ENCODE measurements around the gene PTPRG.

PTPRG gene

GRCh38 chr3:61563313-61564271 is 2.2 kb downstream of the PTPRG start:
- DNase-seq: no peak

- no peak for DNase-seq
Observed at GRCh38 chr3:61564395-61565059, 3.2 kb downstream of the PTPRG start.

- no peak for DNase-seq
Observed at GRCh38 chr3:61565569-61565968, 4.2 kb downstream of the PTPRG start.

GRCh38 chr3:61568127-61568526 is 6.8 kb downstream of the PTPRG start:
- DNase-seq: no peak

GRCh38 chr3:61569856-61570580 is 8.6 kb downstream of the PTPRG start:
- DNase-seq: no peak

GRCh38 chr3:61570813-61571212 is 9.4 kb downstream of the PTPRG start:
- no peak for DNase-seq

- no peak for DNase-seq
Observed at GRCh38 chr3:61571516-61572336, 10.4 kb downstream of the PTPRG start.

- no peak for DNase-seq
Observed at GRCh38 chr3:61572879-61573278, 11.5 kb downstream of the PTPRG start.

GRCh38 chr3:61573441-61573840 is 12.1 kb downstream of the PTPRG start:
- DNase-seq: no peak

GRCh38 chr3:61574854-61575253 is 13.5 kb downstream of the PTPRG start:
- no peak for DNase-seq

- DNase-seq: no peak
Observed at GRCh38 chr3:61575893-61576292, 14.5 kb downstream of the PTPRG start.

- no peak for DNase-seq
Observed at GRCh38 chr3:61577760-61578159, 16.4 kb downstream of the PTPRG start.

- DNase-seq: no peak
Observed at GRCh38 chr3:61578667-61579367, 17.4 kb downstream of the PTPRG start.

- no peak for DNase-seq
Observed at GRCh38 chr3:61579685-61580084, 18.3 kb downstream of the PTPRG start.

- DNase-seq: no peak
Observed at GRCh38 chr3:61580982-61581643, 19.7 kb downstream of the PTPRG start.

GRCh38 chr3:61582287-61582686 is 20.9 kb downstream of the PTPRG start:
- no peak for DNase-seq

- no peak for DNase-seq
Observed at GRCh38 chr3:61582846-61583245, 21.5 kb downstream of the PTPRG start.

GRCh38 chr3:61583890-61584875 is 22.8 kb downstream of the PTPRG start:
- no peak for DNase-seq

- no peak for DNase-seq
Observed at GRCh38 chr3:61589856-61590255, 28.5 kb downstream of the PTPRG start.

- no peak for DNase-seq
Observed at GRCh38 chr3:61591300-61591699, 29.9 kb downstream of the PTPRG start.

All from NCI-H1694 (cell line).